T-helper 2 cell treated with Interferon-gamma antibody and Interleukin-4, amounts not matched to agents 100 ng/mL and 5 ng/mL, for 36 hours (primary cell): ENCODE measurements around the gene VPS35L. TPM values are rescaled to one million over a fixed set of nuclear protein-coding genes. Genes with fewer than 3 reads are reported as not detected.

Experiments
- intact Hi-C: fragments of 100-400 bp; cut with micrococcal nuclease; formaldehyde crosslinking; loops from one replicate; pipeline ENCODE4 v1.15.1; 2023
- total RNA-seq: library from RNA; stranded (reverse); gene quantifications from 2 replicates; pipeline ENCODE4 v1.2.3, GENCODE V29; 2022

VPS35L gene
- total RNA-seq, 1 donor from 2014 or later, result 59.5 TPM

GRCh38 chr16:19737306-19738038 is 182.0 kb downstream of the VPS35L start:
- intact Hi-C loops, result no loop called here

- intact Hi-C loops, result no loop called here
Observed at GRCh38 chr16:19741354-19741753, 185.9 kb downstream of the VPS35L start.

- intact Hi-C loops, result no loop called here
Observed at GRCh38 chr16:19743816-19744159, 188.3 kb downstream of the VPS35L start.

GRCh38 chr16:19744670-19745069 is 189.2 kb downstream of the VPS35L start:
- intact Hi-C loops, result no loop called here

GRCh38 chr16:19745286-19746010 is 189.9 kb downstream of the VPS35L start:
- intact Hi-C loops, result no loop called here

- intact Hi-C loops, result no loop called here
Observed at GRCh38 chr16:19746561-19746960, 191.1 kb downstream of the VPS35L start.

- intact Hi-C loops, result no loop called here
Observed at GRCh38 chr16:19748389-19749168, 193.1 kb downstream of the VPS35L start.

GRCh38 chr16:19749571-19750080 is 194.1 kb downstream of the VPS35L start:
- intact Hi-C loops, result no loop called here

Other genes with a start within 250 kb of the VPS35L start
- not detected in 2 replicates for gene TMC5, start 137.8 kb upstream of the VPS35L start, total RNA-seq
- gene GDE1, start 33.6 kb upstream of the VPS35L start, total RNA-seq, result 26.5 and 27.5 TPM in 2 replicates
- 35.0 and 39.6 TPM in 2 replicates for gene CCP110, start 31.8 kb upstream of the VPS35L start, total RNA-seq
- gene KNOP1, start 162.5 kb downstream of the VPS35L start, total RNA-seq, result 22.1 and 22.2 TPM in 2 replicates
- gene IQCK, start 162.6 kb downstream of the VPS35L start, total RNA-seq, result 0.52 and 0.93 TPM in 2 replicates